K562 (cell line): ENCODE data around the gene SEPTIN8. TPM values are rescaled to one million over a fixed set of nuclear protein-coding genes. Genes with fewer than 3 reads are reported as not detected.
A peak's percentile ranks its signal among the peaks of the same experiment; 100 is the strongest.

Experiments
- ATAC-seq: fragments of 200-7000 bp; cut with Tn5 transposase; 3 replicates; pipeline ENCODE4 v1.9.1; 2020; ENCODE audit warnings: moderate library complexity
- BruUV-seq: library from RNA; stranded (reverse); fragments of 400-500 nt; replicated peaks from 2 replicates; lab custom pipeline; 2021; lab: Mats Ljungman, UMichigan
- CTCF ChIA-PET: fragments of 300-600 bp; formaldehyde crosslinking; extraction: SDS; loops from one replicate; lab custom pipeline; 2021; ENCODE audit warnings: low intra/inter-chr PET ratio; lab: Yijun Ruan, JAX
- POLR2A ChIA-PET: fragments of 300-600, 350-650 bp; sonication (Branson Sonifier 250); formaldehyde crosslinking; extraction: SDS; loops from one replicate; lab custom pipeline; 2021; ENCODE audit warnings: antibody characterized with exemption, inconsistent platforms; lab: Yijun Ruan, JAX
- DNase-seq, 4 experiments: peaks; one replicate each; pipeline versions ENCODE4 v3.0.0 to v3.0.0-alpha.2; 2011 to 2018; ENCODE audit warnings: low spot score in 3 of 4, mixed read lengths in 3 of 4; ENCODE audit errors: extremely low read depth in 1 of 4
- FAIRE-seq: peaks from 2 replicates; lab custom pipeline; 2011; peaks lifted over from hg19 to GRCh38; lab: Jason Lieb, UNC
- H2AFZ ChIP-seq: 2 replicates; pipeline ENCODE4 v1.6.0; 2011; ENCODE audit warnings: low read depth, low read length, control low read depth, inconsistent platforms
- H3K27ac ChIP-seq: fragments of 200-600 bp; 3 replicates; pipeline ENCODE4 v1.8.0; 2011; ENCODE audit warnings: low read depth, mild to moderate bottlenecking, control low read depth, inconsistent platforms, low read length, moderate library complexity, mixed read lengths; ENCODE audit errors: extremely low read depth
- H3K27me3 ChIP-seq, 2 experiments: fragments of 300-600 bp in 1 of 2; 2 replicates in 1 of 2; 3 replicates in 1 of 2; pipeline versions ENCODE4 v1.6.0 to v1.8.0; 2011; ENCODE audit warnings: inconsistent platforms in 2 of 2, low read length in 2 of 2, mild to moderate bottlenecking in 1 of 2, mixed read lengths in 1 of 2, moderate library complexity in 1 of 2; ENCODE audit not compliant: control insufficient read depth in 2 of 2, insufficient read depth in 2 of 2
- H3K36me3 ChIP-seq: fragments of 300-600 bp; 3 replicates; pipeline ENCODE4 v1.8.0; 2011; ENCODE audit warnings: mild to moderate bottlenecking, low read length, inconsistent platforms; ENCODE audit not compliant: control insufficient read depth, insufficient read depth
- H3K4me1 ChIP-seq, 2 experiments: fragments of 200-600 bp in 1 of 2; replicated peaks in 1 of 2; 2 replicates in 1 of 2; 3 replicates in 1 of 2; pipeline versions ENCODE4 v1.5.1 to v1.8.0; 2011; ENCODE audit warnings: inconsistent platforms in 2 of 2, low read length in 2 of 2, mild to moderate bottlenecking in 1 of 2, mixed read lengths in 1 of 2, moderate library complexity in 1 of 2; ENCODE audit not compliant: control insufficient read depth in 2 of 2, insufficient read depth in 2 of 2
- H3K4me2 ChIP-seq: 2 replicates; pipeline ENCODE4 v1.6.1; 2011; ENCODE audit warnings: low read length, control low read depth, inconsistent platforms, mixed read lengths; ENCODE audit not compliant: insufficient read depth
- H3K4me3 ChIP-seq: fragments of 200-600 bp; sonication (generic), shearing (Covaris generic); 2 replicates; pipeline ENCODE4 v1.5.1; 2016; ENCODE audit warnings: control low read depth, inconsistent platforms
- H3K79me2 ChIP-seq: fragments of 200-600 bp; 3 replicates; pipeline ENCODE4 v1.8.0; 2011; ENCODE audit warnings: low read length, inconsistent platforms; ENCODE audit not compliant: control insufficient read depth, insufficient read depth
- H3K9ac ChIP-seq, 2 experiments: 2 replicates each; pipeline versions ENCODE4 v1.6.0 to v1.6.1; 2011; ENCODE audit warnings: low read depth in 2 of 2, low read length in 2 of 2, control low read depth in 1 of 2, inconsistent platforms in 1 of 2, mild to moderate bottlenecking in 1 of 2, mixed read lengths in 1 of 2; ENCODE audit not compliant: insufficient read depth in 1 of 2
- H3K9me1 ChIP-seq: one replicate; pipeline ENCODE4 v1.6.0; 2011; ENCODE audit warnings: inconsistent platforms, mild to moderate bottlenecking, low read length, moderate library complexity; ENCODE audit not compliant: control insufficient read depth, insufficient read depth
- H3K9me3 ChIP-seq: replicated peaks from 2 replicates; pipeline ENCODE4 v1.5.1; 2011; ENCODE audit warnings: low read depth, low read length, inconsistent platforms; ENCODE audit not compliant: control insufficient read depth, insufficient read depth
- H4K20me1 ChIP-seq: replicated peaks from 2 replicates; pipeline ENCODE4 v1.6.1; 2011; ENCODE audit warnings: low read length, inconsistent platforms, mixed read lengths; ENCODE audit not compliant: control insufficient read depth, insufficient read depth
- C11orf30 ChIP-seq: fragments of 450-650 bp; IDR thresholded peaks from 2 replicates; pipeline ENCODE4 v1.6.1; 2016; ENCODE audit warnings: low read depth, mild to moderate bottlenecking
- CEBPB ChIP-seq: fragments of 450-650 bp; IDR thresholded peaks from 2 replicates; pipeline ENCODE4 v1.6.1; 2016; ENCODE audit warnings: missing genetic modification characterization, missing compliant biosample characterization
- CEBPG ChIP-seq, 3 experiments: fragments of 200-800 bp in 1 of 3; sonication (Bioruptor generic) in 1 of 3; sonication (generic) in 1 of 3; formaldehyde crosslinking in 1 of 3; IDR thresholded peaks in 2 of 3; conservative IDR thresholded peaks in 1 of 3; 2 replicates each; pipeline versions ENCODE4 v1.6.1 to v1.8.0; 2016 to 2022; ENCODE audit warnings: missing compliant biosample characterization in 2 of 3, missing genetic modification characterization in 2 of 3, mild to moderate bottlenecking in 1 of 3, missing genetic modification reagents in 1 of 3
- MAFF ChIP-seq: IDR thresholded peaks from 2 replicates; pipeline ENCODE4 v1.6.1; 2012; ENCODE audit warnings: low read length, improper control_type of control experiment
- MAFK ChIP-seq: IDR thresholded peaks from 2 replicates; pipeline ENCODE4 v1.6.1; 2011; ENCODE audit warnings: low read length, improper control_type of control experiment
- PML ChIP-seq: IDR thresholded peaks from 2 replicates; pipeline ENCODE4 v1.6.1; 2012; ENCODE audit warnings: low read length, inconsistent platforms
- SMARCA4 ChIP-seq: fragments of 450-650 bp; IDR thresholded peaks from 2 replicates; pipeline ENCODE4 v1.6.1; 2016
- ZNF316 ChIP-seq: fragments of 450-650 bp; IDR thresholded peaks from 2 replicates; pipeline ENCODE4 v1.6.1; 2016
- WGBS: fragments of 100-300 bp; shearing (Covaris generic); methylation state at CpG from one replicate; pipeline ENCODE4 v1.1.6; 2016; ENCODE audit warnings: low coverage, mixed read lengths; ENCODE audit not compliant: insufficient coverage; ENCODE audit errors: missing lambda C conversion rate; 5-methylcytosine and 5-hydroxymethylcytosine counted together
- in situ Hi-C: fragments of 300-500 bp; cut with MboI; formaldehyde crosslinking; loops from 4 replicates; pipeline ENCODE4 v1.15.0; 2018; ENCODE audit warnings: inconsistent platforms, mixed read lengths
- intact Hi-C: fragments of 100-400 bp; cut with micrococcal nuclease; formaldehyde crosslinking; loops from 2 replicates; pipeline ENCODE4 v1.14.2; 2022
- polyA plus RNA-seq, 8 experiments: library from polyadenylated mRNA; depleted of rRNA in 4 of 8; stranded (reverse) in 5 of 8; unstranded in 3 of 8; fragments of >200 nt; fragmentation: Nextera tagmentation in 2 of 8; fragmentation: Illumina TruSeq in 1 of 8; extraction: Ambion mirVana in 2 of 8; extraction: Trizol in 1 of 8; gene quantifications; 2 replicates each; pipeline versions ENCODE4 v1.2.1 to v1.2.3, GENCODE V29; 2011 to 2014; ENCODE audit warnings: inconsistent platforms in 1 of 8, missing spikeins in 1 of 8
- total RNA-seq, 7 experiments: library from RNA; depleted of rRNA in 6 of 7; stranded (reverse); fragments of >200 nt in 6 of 7; fragmentation: Illumina TruSeq in 2 of 7; extraction: Trizol in 2 of 7; gene quantifications; 2 replicates each; pipeline versions ENCODE4 v1.2.1 to v1.2.3, GENCODE V29; 2011 to 2021; ENCODE audit warnings: low replicate concordance in 1 of 7
- TF ChIP-seq, protein P1 (sequence below): fragments of 150-350 bp; IDR thresholded peaks from 2 replicates; pipeline ENCODE4 v1.6.1; 2014; ENCODE audit warnings: low read depth, mild to moderate bottlenecking, low read length, borderline replicate concordance
- TF ChIP-seq, protein P2 (sequence below): fragments of 250-450 bp; sonication (Bioruptor Pico); IDR thresholded peaks from 2 replicates; pipeline ENCODE4 v1.4.0; 2020
- TF ChIP-seq, protein P3 (sequence below), 2 experiments: fragments of 450-650 bp in 1 of 2; sonication (generic) in 1 of 2; formaldehyde crosslinking in 1 of 2; IDR thresholded peaks in 1 of 2; conservative IDR thresholded peaks in 1 of 2; 2 replicates each; pipeline versions ENCODE4 v1.6.1 to v1.8.1; 2016 to 2023; ENCODE audit warnings: mild to moderate bottlenecking in 2 of 2, moderate library complexity in 2 of 2, inconsistent platforms in 1 of 2, missing genetic modification reagents in 1 of 2

The SEPTIN8 gene
- total and polyA plus RNA-seq, 9 of the 15 experiments (the other 6 are each of a cell fraction or from before 2014, with no cell fraction given), result 19.3 to 142 (median 101) TPM

DNA sequence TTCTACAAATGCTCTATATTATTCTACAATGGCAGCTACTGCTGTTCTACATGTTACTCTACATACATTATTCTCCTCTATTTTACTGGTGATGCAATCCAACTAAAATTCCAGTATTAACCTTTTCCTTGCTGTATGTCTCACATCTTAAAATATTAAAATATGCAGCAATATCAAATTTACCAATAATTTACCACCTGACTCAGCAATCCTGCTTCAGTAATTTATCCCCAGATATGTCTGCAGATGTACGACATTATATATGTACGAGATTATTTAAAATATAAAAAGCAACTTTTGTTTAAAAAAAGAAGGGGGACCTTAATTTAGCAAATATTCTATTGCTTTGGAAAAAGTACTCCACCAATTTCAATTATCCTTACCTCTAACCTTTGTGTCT is 51.3 kb downstream of the SEPTIN8 start:
- Histone ChIP-seq H3K27me3 (no peaks in the 10 kb centered on the region), H3K27ac (no peak overlapping the region), H3K9me1 (no peaks in the 10 kb centered on the region), H3K4me3 (no peak overlapping the region), H3K9me3 (no peaks in the 10 kb centered on the region), H3K79me2 (no peaks in the 10 kb centered on the region), H3K9ac (no peak overlapping the region), H3K4me1 (no peaks in the 10 kb centered on the region), H4K20me1 (no peaks in the 10 kb centered on the region), H3K4me2 (no peak overlapping the region), H2AFZ (no peak overlapping the region), H3K36me3 (no peaks in the 10 kb centered on the region)
- TF ChIP-seq CEBPG (CRISPR knock-in tag; IDR thresholded peaks at IDR 0.05) (no peak), CEBPG (tag; conservative IDR thresholded peaks at IDR 0.05 in 1 of 2, IDR thresholded peaks at IDR 0.05 in 1 of 2) (peak; percentile 41 to 45; a peak in 2 of 4 replicates), PML (no peak), SMARCA4 (no peak), C11orf30 (peak; percentile 60), MAFF (peak; percentile 64; the same call in 1 of the 2 replicates), ZNF316 (peak; percentile 76), CEBPB (tag) (peak; percentile 25; the same call in 1 of the 2 replicates), MAFK (peak; percentile 47; the same call in 1 of the 2 replicates)
- TF ChIP-seq, protein P1, sequence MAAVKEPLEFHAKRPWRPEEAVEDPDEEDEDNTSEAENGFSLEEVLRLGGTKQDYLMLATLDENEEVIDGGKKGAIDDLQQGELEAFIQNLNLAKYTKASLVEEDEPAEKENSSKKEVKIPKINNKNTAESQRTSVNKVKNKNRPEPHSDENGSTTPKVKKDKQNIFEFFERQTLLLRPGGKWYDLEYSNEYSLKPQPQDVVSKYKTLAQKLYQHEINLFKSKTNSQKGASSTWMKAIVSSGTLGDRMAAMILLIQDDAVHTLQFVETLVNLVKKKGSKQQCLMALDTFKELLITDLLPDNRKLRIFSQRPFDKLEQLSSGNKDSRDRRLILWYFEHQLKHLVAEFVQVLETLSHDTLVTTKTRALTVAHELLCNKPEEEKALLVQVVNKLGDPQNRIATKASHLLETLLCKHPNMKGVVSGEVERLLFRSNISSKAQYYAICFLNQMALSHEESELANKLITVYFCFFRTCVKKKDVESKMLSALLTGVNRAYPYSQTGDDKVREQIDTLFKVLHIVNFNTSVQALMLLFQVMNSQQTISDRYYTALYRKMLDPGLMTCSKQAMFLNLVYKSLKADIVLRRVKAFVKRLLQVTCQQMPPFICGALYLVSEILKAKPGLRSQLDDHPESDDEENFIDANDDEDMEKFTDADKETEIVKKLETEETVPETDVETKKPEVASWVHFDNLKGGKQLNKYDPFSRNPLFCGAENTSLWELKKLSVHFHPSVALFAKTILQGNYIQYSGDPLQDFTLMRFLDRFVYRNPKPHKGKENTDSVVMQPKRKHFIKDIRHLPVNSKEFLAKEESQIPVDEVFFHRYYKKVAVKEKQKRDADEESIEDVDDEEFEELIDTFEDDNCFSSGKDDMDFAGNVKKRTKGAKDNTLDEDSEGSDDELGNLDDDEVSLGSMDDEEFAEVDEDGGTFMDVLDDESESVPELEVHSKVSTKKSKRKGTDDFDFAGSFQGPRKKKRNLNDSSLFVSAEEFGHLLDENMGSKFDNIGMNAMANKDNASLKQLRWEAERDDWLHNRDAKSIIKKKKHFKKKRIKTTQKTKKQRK, result no peak
- TF ChIP-seq, protein P2, sequence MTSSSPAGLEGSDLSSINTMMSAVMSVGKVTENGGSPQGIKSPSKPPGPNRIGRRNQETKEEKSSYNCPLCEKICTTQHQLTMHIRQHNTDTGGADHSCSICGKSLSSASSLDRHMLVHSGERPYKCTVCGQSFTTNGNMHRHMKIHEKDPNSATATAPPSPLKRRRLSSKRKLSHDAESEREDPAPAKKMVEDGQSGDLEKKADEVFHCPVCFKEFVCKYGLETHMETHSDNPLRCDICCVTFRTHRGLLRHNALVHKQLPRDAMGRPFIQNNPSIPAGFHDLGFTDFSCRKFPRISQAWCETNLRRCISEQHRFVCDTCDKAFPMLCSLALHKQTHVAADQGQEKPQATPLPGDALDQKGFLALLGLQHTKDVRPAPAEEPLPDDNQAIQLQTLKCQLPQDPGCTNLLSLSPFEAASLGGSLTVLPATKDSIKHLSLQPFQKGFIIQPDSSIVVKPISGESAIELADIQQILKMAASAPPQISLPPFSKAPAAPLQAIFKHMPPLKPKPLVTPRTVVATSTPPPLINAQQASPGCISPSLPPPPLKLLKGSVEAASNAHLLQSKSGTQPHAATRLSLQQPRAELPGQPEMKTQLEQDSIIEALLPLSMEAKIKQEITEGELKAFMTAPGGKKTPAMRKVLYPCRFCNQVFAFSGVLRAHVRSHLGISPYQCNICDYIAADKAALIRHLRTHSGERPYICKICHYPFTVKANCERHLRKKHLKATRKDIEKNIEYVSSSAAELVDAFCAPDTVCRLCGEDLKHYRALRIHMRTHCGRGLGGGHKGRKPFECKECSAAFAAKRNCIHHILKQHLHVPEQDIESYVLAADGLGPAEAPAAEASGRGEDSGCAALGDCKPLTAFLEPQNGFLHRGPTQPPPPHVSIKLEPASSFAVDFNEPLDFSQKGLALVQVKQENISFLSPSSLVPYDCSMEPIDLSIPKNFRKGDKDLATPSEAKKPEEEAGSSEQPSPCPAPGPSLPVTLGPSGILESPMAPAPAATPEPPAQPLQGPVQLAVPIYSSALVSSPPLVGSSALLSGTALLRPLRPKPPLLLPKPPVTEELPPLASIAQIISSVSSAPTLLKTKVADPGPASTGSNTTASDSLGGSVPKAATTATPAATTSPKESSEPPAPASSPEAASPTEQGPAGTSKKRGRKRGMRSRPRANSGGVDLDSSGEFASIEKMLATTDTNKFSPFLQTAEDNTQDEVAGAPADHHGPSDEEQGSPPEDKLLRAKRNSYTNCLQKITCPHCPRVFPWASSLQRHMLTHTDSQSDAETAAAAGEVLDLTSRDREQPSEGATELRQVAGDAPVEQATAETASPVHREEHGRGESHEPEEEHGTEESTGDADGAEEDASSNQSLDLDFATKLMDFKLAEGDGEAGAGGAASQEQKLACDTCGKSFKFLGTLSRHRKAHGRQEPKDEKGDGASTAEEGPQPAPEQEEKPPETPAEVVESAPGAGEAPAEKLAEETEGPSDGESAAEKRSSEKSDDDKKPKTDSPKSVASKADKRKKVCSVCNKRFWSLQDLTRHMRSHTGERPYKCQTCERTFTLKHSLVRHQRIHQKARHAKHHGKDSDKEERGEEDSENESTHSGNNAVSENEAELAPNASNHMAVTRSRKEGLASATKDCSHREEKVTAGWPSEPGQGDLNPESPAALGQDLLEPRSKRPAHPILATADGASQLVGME, result no peak
- TF ChIP-seq, protein P3, sequence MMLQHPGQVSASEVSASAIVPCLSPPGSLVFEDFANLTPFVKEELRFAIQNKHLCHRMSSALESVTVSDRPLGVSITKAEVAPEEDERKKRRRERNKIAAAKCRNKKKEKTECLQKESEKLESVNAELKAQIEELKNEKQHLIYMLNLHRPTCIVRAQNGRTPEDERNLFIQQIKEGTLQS (IDR thresholded peaks at IDR 0.05), result peak; percentile 65
- TF ChIP-seq, protein P3 (CRISPR knock-in tag; conservative IDR thresholded peaks at IDR 0.05), result no peak
- ChIA-PET POLR2A (interaction anchor here (1.4 kb wide), 1 partner anchor 12 kb away, joined by 5 read pairs; the partner anchor contains the start of gene KIF3A), CTCF (no interaction called here)
- FAIRE-seq, result no peak
- intact Hi-C loops (no loop called here), in situ Hi-C loops (no loop called here)
- BruUV-seq, result no TSS peak
- WGBS, result 84% methylated on average over 2 of the region's 2 CpGs
- no peak for DNase-seq
- ATAC-seq, result no peak
